Naive thymus-derived CD4-positive, alpha-beta T cell (primary cell): ENCODE measurements around the gene WDR59. TPM values are rescaled to one million over a fixed set of nuclear protein-coding genes. Genes with fewer than 3 reads are reported as not detected.
"Not testable (repeated sequence)": the region's sequence is repeated elsewhere in the genome, so short reads cannot be mapped to it uniquely, and the experiment has no call there.

ENCODE experiments used
- ATAC-seq: fragments of 150-1000 bp; cut with Tn5 transposase; 2 replicates; pipeline ENCODE4 v1.10.0; 2021; ENCODE audit warnings: mild to moderate bottlenecking, moderate library complexity
- CTCF ChIA-PET: fragments of 350-600 bp; sonication (Branson Sonifier 250); formaldehyde crosslinking; loops from one replicate; lab custom pipeline; 2021; ENCODE audit warnings: antibody characterized with exemption; lab: Charles Lee
- POLR2A ChIA-PET: fragments of 350-600 bp; sonication (Branson Sonifier 250); formaldehyde crosslinking; loops from one replicate; lab custom pipeline; 2021; ENCODE audit warnings: antibody characterized with exemption, inconsistent platforms; lab: Charles Lee
- DNase-seq, 9 donors: peaks; one replicate each; pipeline versions ENCODE4 v3.0.0 to v3.0.0-alpha.2; 2020 to 2022; ENCODE audit warnings: mixed read lengths in 1 of 9
- H3K27ac ChIP-seq: one replicate; pipeline ENCODE4 v1.7.0; 2013; ENCODE audit warnings: mild to moderate bottlenecking, low read depth, low read length, moderate library complexity
- H3K27me3 ChIP-seq, 2 donors: one replicate each; pipeline ENCODE4 v1.7.0; 2013; ENCODE audit warnings: low read length in 2 of 2, mild to moderate bottlenecking in 2 of 2, moderate library complexity in 2 of 2; ENCODE audit not compliant: control insufficient read depth in 2 of 2, insufficient read depth in 2 of 2
- H3K36me3 ChIP-seq, 3 experiments: 1 replicate in 2 of 3; 2 replicates in 1 of 3; pipeline ENCODE4 v1.7.0; 2013; ENCODE audit warnings: low read length in 3 of 3, mild to moderate bottlenecking in 3 of 3, moderate library complexity in 1 of 3; ENCODE audit not compliant: insufficient read depth in 3 of 3, control insufficient read depth in 2 of 3
- H3K4me1 ChIP-seq, 2 donors: one replicate each; pipeline ENCODE4 v1.7.0; 2013; ENCODE audit warnings: low read length in 2 of 2, mild to moderate bottlenecking in 2 of 2, moderate library complexity in 1 of 2; ENCODE audit not compliant: control insufficient read depth in 2 of 2, insufficient read depth in 2 of 2
- H3K4me3 ChIP-seq: 2 replicates; pipeline ENCODE4 v1.7.0; 2013; ENCODE audit warnings: mild to moderate bottlenecking, low read length
- H3K9me3 ChIP-seq, 3 experiments: 1 replicate in 2 of 3; 2 replicates in 1 of 3; pipeline ENCODE4 v1.7.0; 2013; ENCODE audit warnings: low read length in 3 of 3; ENCODE audit not compliant: control insufficient read depth in 2 of 3
- H3K27ac Mint-ChIP-seq, 9 donors: one replicate each; pipeline ENCODE4 v1.8.0; 2020 to 2022; ENCODE audit warnings: mixed read lengths in 9 of 9, mild to moderate bottlenecking in 8 of 9, moderate library complexity in 5 of 9, inconsistent platforms in 2 of 9
- H3K27me3 Mint-ChIP-seq, 5 donors: one replicate each; pipeline ENCODE4 v1.8.0; 2021 to 2022; ENCODE audit warnings: mixed read lengths in 5 of 5, mild to moderate bottlenecking in 1 of 5
- H3K36me3 Mint-ChIP-seq, 5 donors: one replicate each; pipeline ENCODE4 v1.8.0; 2020 to 2022; ENCODE audit warnings: mixed read lengths in 5 of 5, mild to moderate bottlenecking in 3 of 5, inconsistent platforms in 1 of 5
- H3K4me1 Mint-ChIP-seq, 7 donors: one replicate each; pipeline ENCODE4 v1.8.0; 2020 to 2022; ENCODE audit warnings: mixed read lengths in 7 of 7, mild to moderate bottlenecking in 3 of 7, inconsistent platforms in 1 of 7
- H3K4me3 Mint-ChIP-seq, 10 donors: one replicate each; pipeline ENCODE4 v1.8.0; 2020 to 2022; ENCODE audit warnings: mild to moderate bottlenecking in 10 of 10, mixed read lengths in 10 of 10, moderate library complexity in 6 of 10, inconsistent platforms in 2 of 10
- H3K9me3 Mint-ChIP-seq, 11 donors: one replicate each; pipeline ENCODE4 v1.8.0; 2020 to 2022; ENCODE audit warnings: mixed read lengths in 11 of 11, mild to moderate bottlenecking in 4 of 11, inconsistent platforms in 1 of 11, moderate library complexity in 1 of 11
- intact Hi-C, 2 donors: fragments of 100-400 bp; cut with micrococcal nuclease; formaldehyde crosslinking; loops; one replicate each; pipeline ENCODE4 v1.15.1; 2023
- polyA plus RNA-seq, 2 donors: library from polyadenylated mRNA; unstranded; fragments of 300-500 nt; fragmentation: Illumina TruSeq; gene quantifications; one replicate each; pipeline ENCODE4 v1.2.3, GENCODE V29; 2021
- total RNA-seq, 6 experiments: library from RNA in 5 of 6; stranded (reverse) in 5 of 6; gene quantifications; 1 replicate in 5 of 6; 2 replicates in 1 of 6; pipeline ENCODE4 v1.2.3 and lab custom pipeline; 2021 to 2026

Gene WDR59
- total and polyA plus RNA-seq, 7 experiments from 2014 or later = 11.6 to 130 (median 83.3) TPM

DNA sequence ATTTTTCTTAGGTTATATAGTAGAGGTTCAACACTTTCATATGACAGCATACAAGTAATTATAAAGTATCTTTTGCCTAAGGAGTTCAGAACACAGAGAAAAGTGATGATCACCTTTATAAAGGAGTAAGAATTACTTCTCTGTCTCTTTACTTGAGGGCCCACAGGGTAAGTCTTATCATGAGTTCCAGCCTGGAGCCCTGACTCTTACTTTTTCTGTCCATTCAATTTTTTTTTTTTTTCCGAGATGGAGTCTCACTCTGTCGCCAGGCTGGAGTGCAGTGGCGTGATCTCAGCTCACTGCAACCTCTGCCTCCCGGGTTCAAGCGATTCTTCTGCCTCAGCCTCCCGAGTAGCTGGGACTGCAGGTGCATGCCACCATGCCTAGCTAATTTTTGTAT is 28.2 kb upstream of the WDR59 start:
- H3K9me3 ChIP-seq, H3K4me1 ChIP-seq, H3K36me3 ChIP-seq, ATAC-seq, H3K36me3 Mint-ChIP-seq, H3K4me3 ChIP-seq, H3K27me3 ChIP-seq, intact Hi-C loops, DNase-seq, H3K27me3 Mint-ChIP-seq, H3K27ac ChIP-seq, H3K9me3 Mint-ChIP-seq, POLR2A ChIA-PET: not testable (repeated sequence)
- H3K27ac Mint-ChIP-seq = peak overlapping the region in 1 of 9 donors; percentile 38
- CTCF ChIA-PET = interaction anchor here (0.6 kb wide), 2 partner anchors 108 to 659 kb away, joined by 3 read pairs; no protein-coding TSS in a partner anchor
- H3K4me1 Mint-ChIP-seq = peaks cover 7 to 51% (median 12%) of the 10 kb centered on the region in 7 donors
- H3K4me3 Mint-ChIP-seq = peak overlapping the region in 1 of 10 donors; percentile 17

DNA sequence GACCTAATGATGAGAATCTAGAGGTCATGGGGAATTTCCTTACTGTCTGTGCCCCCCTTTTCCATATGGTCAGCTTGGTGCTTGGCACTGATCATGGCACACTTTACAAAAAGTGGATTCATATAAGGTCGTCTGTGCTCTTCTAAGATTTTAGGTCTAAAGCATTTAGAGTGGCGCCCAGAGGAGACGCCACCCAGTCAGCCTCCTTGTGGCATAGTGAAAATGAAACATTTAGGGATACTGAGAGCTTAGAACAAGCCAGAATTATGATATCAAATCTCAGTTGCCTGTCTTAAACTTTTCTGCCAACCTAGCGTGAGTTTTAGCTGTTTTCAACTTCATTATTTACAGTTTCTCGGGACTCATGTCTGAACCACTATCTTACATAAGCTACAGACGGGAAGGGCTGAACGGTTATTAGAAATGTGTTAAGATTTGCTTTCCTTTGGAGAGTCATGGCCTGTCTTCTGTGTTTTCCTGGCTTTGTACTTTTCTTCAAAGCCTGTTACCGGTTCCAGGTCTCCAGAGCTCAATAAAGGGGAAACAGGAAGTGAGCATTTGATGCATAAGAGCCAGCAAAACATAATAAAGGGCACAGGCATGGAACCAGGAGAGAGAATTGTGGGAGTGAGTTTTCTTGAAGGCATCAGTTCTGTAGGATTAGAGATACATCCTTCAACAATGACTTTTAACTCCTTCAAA is 27.6 kb upstream of the WDR59 start:
- H3K4me3 Mint-ChIP-seq = peak overlapping the region in 1 of 10 donors; percentile 66
- H3K9me3 Mint-ChIP-seq = no peaks in the 10 kb centered on the region
- H3K27ac Mint-ChIP-seq = peak overlapping the region in 7 of 9 donors; percentile 9 to 87 (median 26)
- no peaks in the 10 kb centered on the region for H3K27me3 Mint-ChIP-seq
- H3K4me3 ChIP-seq = no peak overlapping the region
- ChIA-PET POLR2A (interaction anchor here (0.7 kb wide), 1 partner anchor 50 kb away, joined by 4 read pairs; no protein-coding TSS in a partner anchor), CTCF (interaction anchor here (0.6 to 2.2 kb wide), 2 partner anchors 99 to 659 kb away, joined by 3 to 8 read pairs; no protein-coding TSS in a partner anchor)
- no peaks in the 10 kb centered on the region for H3K9me3 ChIP-seq
- no peaks in the 10 kb centered on the region for H3K27me3 ChIP-seq
- peaks cover 0 to 2% (median 0%) of the 10 kb centered on the region in 5 donors for H3K36me3 Mint-ChIP-seq
- intact Hi-C loops = loop anchor here in 1 of 2 donors (1.0 kb wide), 1 partner anchor 14 kb away; no protein-coding TSS in a partner anchor
- DNase-seq (no peak), ATAC-seq (peak; percentile 10)
- H3K36me3 ChIP-seq = no peaks in the 10 kb centered on the region
- peaks cover 7 to 45% (median 11%) of the 10 kb centered on the region in 7 donors for H3K4me1 Mint-ChIP-seq
- peaks cover 0 to 8% of the 10 kb centered on the region in 2 donors for H3K4me1 ChIP-seq
- H3K27ac ChIP-seq = no peak overlapping the region

- H3K36me3 ChIP-seq = no peaks in the 10 kb centered on the region
- ChIA-PET POLR2A (interaction anchor here (0.7 kb wide), 1 partner anchor 50 kb away, joined by 4 read pairs; no protein-coding TSS in a partner anchor), CTCF (interaction anchor here (2.2 kb wide), 1 partner anchor 99 kb away, joined by 8 read pairs; no protein-coding TSS in a partner anchor)
- intact Hi-C loops = loop anchor here in 1 of 2 donors (1.0 kb wide), 1 partner anchor 13 kb away; no protein-coding TSS in a partner anchor
- H3K4me1 ChIP-seq = peaks cover 0 to 8% of the 10 kb centered on the region in 2 donors
- no peak overlapping the region for H3K4me3 ChIP-seq
- no peaks in the 10 kb centered on the region for H3K27me3 ChIP-seq
- H3K9me3 Mint-ChIP-seq = no peaks in the 10 kb centered on the region
- DNase-seq (peak in 2 of 9 donors; percentile 11 to 59), ATAC-seq (peak; percentile 85)
- peaks cover 7 to 46% (median 11%) of the 10 kb centered on the region in 7 donors for H3K4me1 Mint-ChIP-seq
- H3K36me3 Mint-ChIP-seq = peaks cover 0 to 5% (median 0%) of the 10 kb centered on the region in 5 donors
- no peaks in the 10 kb centered on the region for H3K27me3 Mint-ChIP-seq
- H3K27ac ChIP-seq = no peak overlapping the region
- H3K4me3 Mint-ChIP-seq = peak overlapping the region in 1 of 10 donors; percentile 66
- peak overlapping the region in 5 of 9 donors; percentile 9 to 87 (median 26) for H3K27ac Mint-ChIP-seq
- no peaks in the 10 kb centered on the region for H3K9me3 ChIP-seq
Measured at GRCh38 chr16:75011634-75012307, 26.8 kb upstream of the WDR59 start.

DNA sequence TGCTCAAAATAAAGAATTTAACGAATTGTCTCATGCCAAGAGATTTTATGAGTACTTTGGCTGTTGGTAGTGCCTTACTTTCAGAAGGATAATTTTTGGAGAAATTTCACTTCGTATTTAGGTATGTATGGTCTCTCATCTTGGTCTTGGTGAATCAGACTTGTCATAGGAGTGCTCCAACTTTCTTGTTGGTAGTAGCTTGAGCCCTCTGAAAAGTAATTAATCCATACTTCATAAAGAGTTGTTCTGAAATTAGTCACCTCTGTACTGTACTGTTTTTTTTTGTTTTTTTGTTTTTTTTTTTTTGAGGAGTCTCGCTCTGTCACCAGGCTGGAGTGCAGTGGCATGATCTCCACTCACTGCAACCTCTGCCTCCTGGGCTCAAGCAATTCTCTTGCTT is 25.5 kb upstream of the WDR59 start:
- Histone ChIP-seq H3K4me1 (peaks cover 0 to 8% of the 10 kb centered on the region in 2 donors), H3K9me3 (no peaks in the 10 kb centered on the region), H3K36me3 (no peaks in the 10 kb centered on the region), H3K4me3 (no peak overlapping the region), H3K27me3 (no peaks in the 10 kb centered on the region), H3K27ac (no peak overlapping the region)
- ATAC-seq (no peak), DNase-seq (no peak)
- CTCF ChIA-PET = interaction anchor here (2.2 kb wide), 1 partner anchor 101 kb away, joined by 8 read pairs; no protein-coding TSS in a partner anchor
- Mint-ChIP-seq H3K27ac (peak overlapping the region in 1 of 9 donors; percentile 16), H3K27me3 (no peaks in the 10 kb centered on the region), H3K9me3 (no peaks in the 10 kb centered on the region), H3K4me3 (no peak overlapping the region), H3K4me1 (peaks cover 7 to 46% (median 11%) of the 10 kb centered on the region in 7 donors), H3K36me3 (peaks cover 0 to 7% (median 0%) of the 10 kb centered on the region in 5 donors)
- POLR2A ChIA-PET = no interaction called here
- intact Hi-C loops = no loop called here

DNA sequence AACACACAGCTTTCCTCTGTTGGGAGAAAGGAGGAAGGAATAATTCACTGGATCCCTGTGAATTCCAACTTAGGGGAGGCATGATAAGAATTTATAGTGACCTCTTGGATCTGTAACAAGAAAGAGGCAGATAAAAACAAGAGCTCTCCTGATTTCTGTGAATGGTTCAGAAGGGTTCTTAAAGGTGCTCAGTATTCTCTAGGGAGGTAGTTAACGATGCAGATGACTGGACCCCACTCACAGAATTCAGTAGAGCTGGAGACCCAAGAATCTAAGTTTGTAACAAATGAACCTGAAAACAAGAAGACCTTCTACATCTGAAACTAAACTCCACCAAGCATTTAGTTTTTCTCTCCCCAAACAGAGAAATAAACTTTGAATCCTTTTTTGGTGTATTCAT is 22.5 kb upstream of the WDR59 start:
- Histone ChIP-seq H3K4me3 (no peak overlapping the region), H3K27ac (no peak overlapping the region), H3K27me3 (no peaks in the 10 kb centered on the region), H3K9me3 (no peaks in the 10 kb centered on the region), H3K4me1 (peaks cover 0 to 4% of the 10 kb centered on the region in 2 donors), H3K36me3 (no peaks in the 10 kb centered on the region)
- POLR2A ChIA-PET = no interaction called here
- peaks cover 1 to 58% (median 5%) of the 10 kb centered on the region in 7 donors for H3K4me1 Mint-ChIP-seq
- H3K9me3 Mint-ChIP-seq = no peaks in the 10 kb centered on the region
- peaks cover 0 to 15% (median 0%) of the 10 kb centered on the region in 5 donors for H3K36me3 Mint-ChIP-seq
- DNase-seq = no peak
- intact Hi-C loops = no loop called here
- no peaks in the 10 kb centered on the region for H3K27me3 Mint-ChIP-seq
- no peak overlapping the region for H3K4me3 Mint-ChIP-seq
- CTCF ChIA-PET = no interaction called here
- no peak overlapping the region for H3K27ac Mint-ChIP-seq
- no peak for ATAC-seq

DNA sequence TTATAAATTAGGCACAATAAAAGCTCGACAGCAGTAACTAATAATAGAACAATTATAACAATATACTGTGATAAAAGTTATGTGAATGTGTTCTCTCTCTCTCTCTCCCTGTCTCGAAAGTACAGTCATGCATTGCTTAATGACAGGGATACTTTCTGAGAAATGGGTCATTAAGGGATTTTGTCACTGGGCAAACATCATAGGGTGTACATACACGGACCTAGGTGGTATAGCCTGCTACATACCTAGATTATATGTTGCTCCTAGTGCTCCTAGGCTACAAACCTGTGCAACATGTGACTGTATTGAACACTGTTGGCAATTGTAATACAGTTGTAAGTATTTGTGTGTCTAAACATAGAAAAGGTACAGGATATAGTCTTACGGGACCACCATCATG is 20.8 kb upstream of the WDR59 start:
- H3K27me3 Mint-ChIP-seq = no peaks in the 10 kb centered on the region
- ChIA-PET CTCF (interaction anchor here (0.6 kb wide), 1 partner anchor 72 kb away, joined by 3 read pairs; no protein-coding TSS in a partner anchor), POLR2A (no interaction called here)
- no peak overlapping the region for H3K27ac Mint-ChIP-seq
- Histone ChIP-seq H3K9me3 (no peaks in the 10 kb centered on the region), H3K36me3 (no peaks in the 10 kb centered on the region), H3K4me1 (no peaks in the 10 kb centered on the region), H3K27me3 (no peaks in the 10 kb centered on the region), H3K4me3 (no peak overlapping the region), H3K27ac (no peak overlapping the region)
- peaks cover 0 to 58% (median 5%) of the 10 kb centered on the region in 7 donors for H3K4me1 Mint-ChIP-seq
- ATAC-seq (no peak), DNase-seq (no peak)
- intact Hi-C loops = no loop called here
- H3K4me3 Mint-ChIP-seq = no peak overlapping the region
- H3K9me3 Mint-ChIP-seq = no peaks in the 10 kb centered on the region
- peaks cover 0 to 17% (median 0%) of the 10 kb centered on the region in 5 donors for H3K36me3 Mint-ChIP-seq
